Activated T-cell treated with anti-CD3 and anti-CD28 coated beads for 4 hours (primary cell): ENCODE data around the gene ACER1.

ENCODE experiments used
- DNase-seq: peaks from one replicate; pipeline ENCODE4 v3.0.0-alpha.2; 2020

ACER1 gene

DNA sequence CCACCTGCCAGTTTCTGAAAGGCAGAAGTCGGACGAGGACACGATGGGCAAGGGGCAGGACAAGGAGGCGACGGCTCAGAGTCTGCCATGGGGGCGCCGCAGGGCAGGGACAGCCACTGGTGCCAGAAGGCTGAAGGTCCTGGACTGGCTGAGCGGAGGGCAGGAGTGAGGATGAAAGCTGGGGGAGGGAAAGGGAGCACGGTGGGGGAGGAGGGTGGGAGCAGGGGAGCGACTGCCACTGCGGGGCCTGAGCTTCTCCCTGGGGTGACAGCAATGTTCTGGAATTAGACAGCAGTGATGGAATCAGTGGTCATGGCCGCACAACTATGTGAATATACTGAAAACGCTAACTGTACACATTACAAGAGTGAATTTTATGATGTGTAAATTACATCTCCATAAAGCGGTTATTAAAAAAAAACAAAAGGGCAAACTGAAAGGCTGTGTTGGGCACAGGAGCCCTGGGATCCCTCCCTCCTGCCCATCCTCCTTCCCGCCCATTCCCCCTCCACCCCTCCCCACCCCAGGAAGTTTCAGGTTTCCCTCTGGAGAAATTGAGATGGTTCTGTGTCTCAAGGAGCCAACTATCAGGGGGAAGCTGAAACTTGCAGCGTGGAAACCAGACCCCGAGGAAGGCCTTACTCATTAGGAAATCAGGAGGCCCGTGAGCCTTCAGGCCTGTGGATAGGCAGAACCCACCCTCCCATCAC is 69.5 kb downstream of the ACER1 start:
- no peak for DNase-seq

DNA sequence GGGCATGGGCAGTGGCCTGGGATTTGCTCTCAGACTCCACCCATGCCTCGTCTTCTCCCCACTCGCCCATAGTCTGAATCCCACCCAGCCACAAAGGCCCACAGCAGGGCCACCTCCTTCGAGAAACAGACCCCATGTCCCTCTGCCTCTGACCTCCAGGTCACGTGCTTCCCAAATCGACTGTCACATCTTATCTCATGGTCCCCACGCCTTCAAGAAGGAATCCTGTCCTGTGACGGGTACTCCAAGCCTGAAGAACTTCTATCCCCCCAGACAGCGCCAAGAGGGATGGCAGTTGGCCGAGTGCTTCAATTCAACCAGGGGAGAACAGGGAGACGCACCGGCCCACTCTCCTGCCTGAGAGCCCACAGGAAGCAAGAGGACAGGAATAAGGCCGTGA is 70.1 kb downstream of the ACER1 start:
- no peak for DNase-seq

DNA sequence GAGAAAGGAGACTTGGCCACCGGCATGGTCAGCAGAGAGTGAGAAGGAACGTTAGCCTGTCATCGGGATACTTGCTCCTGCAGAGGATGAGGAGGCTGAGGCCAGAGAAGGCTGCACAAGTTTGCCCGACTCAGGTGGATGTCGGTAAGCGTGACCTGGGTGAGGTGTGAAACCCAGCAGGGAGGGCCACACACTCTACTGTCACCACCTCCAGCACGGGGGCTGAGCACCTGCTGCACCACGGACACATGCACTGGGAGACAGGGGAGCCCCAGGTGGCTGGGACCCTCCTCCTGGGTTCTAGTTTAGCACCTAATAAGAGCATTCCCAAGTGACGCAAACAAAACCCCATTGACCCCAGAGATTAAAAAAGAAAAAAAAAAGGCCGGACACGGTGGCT is 70.9 kb downstream of the ACER1 start:
- no peak for DNase-seq

DNA sequence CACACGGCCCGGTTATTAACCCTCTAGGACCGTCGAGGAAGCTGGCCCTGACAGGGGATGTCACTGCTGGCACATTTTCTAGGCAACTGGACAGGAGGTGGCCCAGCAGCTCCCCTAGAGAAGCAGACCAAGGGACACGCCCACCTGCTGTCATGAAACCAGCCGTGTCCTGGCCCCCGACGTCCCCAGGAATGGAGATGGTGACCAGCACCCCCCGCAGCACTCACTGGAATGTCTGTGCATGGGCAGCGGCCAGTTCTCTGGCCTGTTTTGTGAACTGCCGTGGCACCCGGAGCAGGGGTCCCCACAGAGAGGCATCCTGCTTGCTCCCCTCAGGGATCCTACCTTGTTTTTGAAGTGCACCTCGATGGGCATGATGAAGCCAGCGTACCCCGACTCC is 71.5 kb downstream of the ACER1 start:
- no peak for DNase-seq

DNA sequence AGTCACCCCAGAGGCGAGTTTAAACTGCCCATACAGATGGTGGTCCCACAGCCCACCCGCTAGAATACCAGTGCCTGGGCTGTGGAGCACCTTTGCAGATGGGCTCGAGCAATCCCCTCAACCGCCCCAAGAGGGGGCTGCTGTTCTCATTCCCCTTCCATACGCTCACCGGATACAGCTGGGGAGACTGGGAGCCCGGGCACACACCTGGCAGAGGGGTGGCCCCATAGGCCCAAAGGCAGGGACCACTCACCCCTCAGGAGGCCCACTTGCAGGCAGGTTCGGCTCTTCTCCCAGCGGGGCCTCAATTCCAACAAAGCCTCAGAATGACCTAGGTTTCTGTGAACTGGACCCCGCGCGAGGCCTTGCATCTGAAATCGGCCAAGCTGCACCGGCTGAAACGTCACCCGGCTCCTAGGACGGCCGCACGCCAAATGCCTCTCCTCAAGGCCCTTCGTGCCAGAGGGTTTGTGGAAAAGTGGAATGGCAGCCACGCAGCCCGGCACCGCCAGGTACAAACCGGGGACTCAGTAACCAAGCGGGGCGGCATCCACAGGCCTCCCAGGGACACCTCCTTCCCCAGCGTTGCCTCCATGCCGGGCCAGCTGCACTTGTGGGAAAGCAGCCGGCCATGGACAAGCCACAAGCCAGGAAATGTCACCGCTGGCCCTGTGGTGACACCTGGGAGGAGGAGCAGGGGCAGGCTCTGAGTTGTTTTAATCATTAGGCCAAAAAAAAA is 72.3 kb downstream of the ACER1 start:
- no peak for DNase-seq

DNA sequence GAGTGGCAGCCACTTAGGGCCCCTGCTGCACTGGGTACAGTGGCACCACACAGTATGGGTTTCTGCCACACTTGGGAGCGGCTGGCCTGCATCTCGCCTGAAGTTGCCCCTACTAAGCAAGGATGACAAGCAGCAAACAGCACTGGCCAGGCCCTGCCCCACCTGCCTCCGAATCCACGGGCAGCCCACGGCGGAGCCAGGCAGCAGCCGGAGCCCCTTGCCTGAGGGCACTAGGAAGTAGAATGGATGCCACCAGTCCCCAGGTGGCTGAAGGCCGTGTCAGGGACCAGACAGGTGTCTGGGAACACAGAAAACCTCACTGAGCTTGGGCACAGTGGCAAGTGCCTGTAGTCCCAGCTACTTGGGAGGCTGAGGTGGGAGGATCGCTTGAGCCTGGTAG is 73.0 kb downstream of the ACER1 start:
- DNase-seq, result no peak

DNA sequence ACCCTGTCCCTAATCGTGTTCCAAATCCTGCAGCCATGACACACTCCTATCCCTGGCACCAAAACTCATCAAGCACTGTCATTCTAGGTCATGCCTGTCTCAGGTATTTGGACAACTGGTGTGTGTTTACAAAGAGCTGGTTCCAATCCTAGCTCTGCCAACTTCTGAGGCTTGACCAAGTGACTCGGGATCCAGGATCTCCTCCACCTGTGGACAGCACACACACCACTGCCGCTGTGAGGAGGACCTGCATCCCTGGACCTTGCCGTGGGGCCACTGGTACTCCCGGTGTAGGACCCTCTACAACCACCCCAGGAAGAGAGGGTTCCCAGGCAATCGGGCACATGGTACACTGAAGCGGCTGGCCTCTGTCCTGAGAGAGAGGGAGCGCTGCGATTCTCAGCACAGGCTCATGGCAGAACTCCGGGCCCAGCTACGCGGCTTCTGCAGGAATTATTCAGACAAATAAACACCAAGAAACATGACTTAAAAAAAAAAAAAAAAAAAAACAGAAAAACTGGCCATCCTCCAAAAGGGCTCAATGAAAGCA is 74.0 kb downstream of the ACER1 start:
- DNase-seq, result no peak

DNA sequence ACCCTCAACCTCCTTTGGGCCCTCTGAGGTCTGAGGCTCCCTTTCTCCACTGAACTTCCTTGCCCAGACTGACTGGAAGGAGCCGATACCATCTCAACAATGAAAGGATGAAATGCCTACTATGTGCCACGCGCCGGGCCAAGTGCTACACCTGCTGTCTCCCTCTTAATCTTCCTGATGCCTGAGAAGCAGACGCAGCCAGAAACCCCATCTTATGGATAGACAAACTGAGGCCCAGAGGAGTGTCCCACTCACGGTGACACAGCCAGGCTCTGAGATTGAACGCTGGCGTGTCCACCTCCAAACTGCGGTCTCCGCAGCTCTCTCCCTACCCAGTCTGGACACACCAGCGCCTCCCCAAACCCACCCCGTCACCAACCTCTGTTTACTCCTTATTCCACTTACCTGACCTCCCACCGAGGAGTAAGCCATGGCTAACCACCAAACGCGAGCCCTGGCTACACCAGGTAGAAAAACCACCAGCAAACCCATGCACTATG is 74.5 kb downstream of the ACER1 start:
- no peak for DNase-seq
